Measurements from ENCODE around the gene ZNF738.

The ZNF738 gene

GRCh38 chr19:21410166-21410565 lies 51.4 kb downstream of the ZNF738 start:
- no peak for DNase-seq (ENCODE audit: low read depth, low spot score)
- H3K4me3 ChIP-seq (ENCODE audit: low read depth, low read length), result no peak overlapping the region
- TF ChIP-seq, protein P1, sequence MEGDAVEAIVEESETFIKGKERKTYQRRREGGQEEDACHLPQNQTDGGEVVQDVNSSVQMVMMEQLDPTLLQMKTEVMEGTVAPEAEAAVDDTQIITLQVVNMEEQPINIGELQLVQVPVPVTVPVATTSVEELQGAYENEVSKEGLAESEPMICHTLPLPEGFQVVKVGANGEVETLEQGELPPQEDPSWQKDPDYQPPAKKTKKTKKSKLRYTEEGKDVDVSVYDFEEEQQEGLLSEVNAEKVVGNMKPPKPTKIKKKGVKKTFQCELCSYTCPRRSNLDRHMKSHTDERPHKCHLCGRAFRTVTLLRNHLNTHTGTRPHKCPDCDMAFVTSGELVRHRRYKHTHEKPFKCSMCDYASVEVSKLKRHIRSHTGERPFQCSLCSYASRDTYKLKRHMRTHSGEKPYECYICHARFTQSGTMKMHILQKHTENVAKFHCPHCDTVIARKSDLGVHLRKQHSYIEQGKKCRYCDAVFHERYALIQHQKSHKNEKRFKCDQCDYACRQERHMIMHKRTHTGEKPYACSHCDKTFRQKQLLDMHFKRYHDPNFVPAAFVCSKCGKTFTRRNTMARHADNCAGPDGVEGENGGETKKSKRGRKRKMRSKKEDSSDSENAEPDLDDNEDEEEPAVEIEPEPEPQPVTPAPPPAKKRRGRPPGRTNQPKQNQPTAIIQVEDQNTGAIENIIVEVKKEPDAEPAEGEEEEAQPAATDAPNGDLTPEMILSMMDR (IDR thresholded peaks at IDR 0.05; ENCODE audit: low read depth, low read length), result no peak
- in situ Hi-C loops (cut with HindIII; ENCODE audit: low sequenced_read_pairs), result no loop called here

DNA sequence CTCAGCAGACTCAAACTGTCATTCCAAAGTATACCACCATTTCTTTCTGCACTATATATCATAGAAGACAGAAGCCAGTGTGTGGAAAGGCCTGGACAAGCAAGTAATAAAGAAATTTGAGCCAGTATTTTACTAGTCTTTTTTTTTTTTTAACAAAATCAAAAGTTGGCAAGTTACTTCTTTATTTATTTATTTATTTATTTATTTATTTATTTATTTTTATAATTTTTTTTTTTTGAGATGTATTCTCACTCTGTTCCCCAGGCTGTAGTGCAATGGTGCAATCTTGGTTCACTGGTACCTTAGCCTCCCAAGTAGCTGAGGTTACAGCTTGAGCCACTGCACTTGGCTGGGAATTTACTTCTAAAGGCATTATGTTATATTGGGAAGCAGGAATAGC lies 63.4 kb downstream of the ZNF738 start:
- DNase-seq (ENCODE audit: low read depth, low spot score), result no peak
- in situ Hi-C loops (cut with HindIII; ENCODE audit: low sequenced_read_pairs), result no loop called here

GRCh38 chr19:21423057-21424041 lies 64.5 kb downstream of the ZNF738 start:
- no peak for DNase-seq (ENCODE audit: low read depth, low spot score)
- in situ Hi-C loops (cut with HindIII; ENCODE audit: low sequenced_read_pairs), result no loop called here
- H3K4me3 ChIP-seq (ENCODE audit: low read depth, low read length), result no peak overlapping the region
- TF ChIP-seq, protein P1 (IDR thresholded peaks at IDR 0.05; ENCODE audit: low read depth, low read length), result no peak

More for the DNA sequence above, 63.4 kb downstream of the ZNF738 start:
- no peak overlapping the region for H3K4me3 ChIP-seq (ENCODE audit: low read depth, low read length)
- TF ChIP-seq, protein P1 (IDR thresholded peaks at IDR 0.05; ENCODE audit: low read depth, low read length), result no peak

All from astrocyte of the spinal cord (primary cell).